ENCODE data around the gene FKBP15.

The FKBP15 gene

DNA sequence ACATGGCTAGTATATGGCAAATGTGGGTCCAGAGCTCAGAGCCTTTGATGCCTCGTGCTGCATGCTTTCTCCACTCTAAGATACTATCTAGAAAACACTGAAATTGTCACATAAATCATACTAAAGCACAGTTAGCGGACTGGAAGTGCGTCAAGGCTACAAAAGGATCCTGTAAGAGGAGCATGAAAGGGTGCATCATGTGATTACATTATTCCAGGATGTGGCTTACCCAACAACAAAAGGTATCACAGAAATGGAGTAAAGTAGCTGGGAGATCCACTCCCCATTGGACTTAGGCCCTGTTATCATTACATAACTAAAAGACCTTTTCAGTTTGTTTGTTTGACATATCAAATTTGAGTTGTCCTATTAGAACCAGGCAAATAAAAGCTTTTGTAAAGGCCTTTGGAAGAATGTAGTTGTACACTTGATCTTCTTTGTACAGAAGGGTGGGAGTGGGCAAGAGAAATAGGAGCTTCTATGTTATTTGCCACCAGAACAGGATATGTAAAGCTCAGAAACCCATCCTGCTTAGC is 7.1 kb upstream of the FKBP15 start:
- no peak for DNase-seq (ENCODE audit: low spot score)

DNA sequence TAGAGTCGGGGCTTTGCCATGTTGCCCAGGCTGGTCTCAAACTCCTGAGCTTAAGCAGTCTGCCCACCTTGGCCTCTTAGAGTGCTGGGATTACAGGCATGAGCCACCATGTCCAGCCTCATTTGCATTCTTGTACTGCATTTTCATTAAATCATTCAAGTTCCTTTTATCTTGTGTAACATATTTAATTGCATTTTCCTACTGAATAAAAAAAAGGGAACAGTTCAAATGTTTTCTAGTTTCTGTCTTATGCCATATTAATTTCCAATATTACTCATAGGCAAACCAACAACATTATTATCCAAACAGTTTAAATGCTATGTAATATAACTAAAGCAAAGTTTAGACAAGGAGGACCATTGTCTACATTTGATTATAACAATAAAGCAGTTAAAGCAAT is 6.4 kb upstream of the FKBP15 start:
- DNase-seq (ENCODE audit: low spot score): no peak

DNA sequence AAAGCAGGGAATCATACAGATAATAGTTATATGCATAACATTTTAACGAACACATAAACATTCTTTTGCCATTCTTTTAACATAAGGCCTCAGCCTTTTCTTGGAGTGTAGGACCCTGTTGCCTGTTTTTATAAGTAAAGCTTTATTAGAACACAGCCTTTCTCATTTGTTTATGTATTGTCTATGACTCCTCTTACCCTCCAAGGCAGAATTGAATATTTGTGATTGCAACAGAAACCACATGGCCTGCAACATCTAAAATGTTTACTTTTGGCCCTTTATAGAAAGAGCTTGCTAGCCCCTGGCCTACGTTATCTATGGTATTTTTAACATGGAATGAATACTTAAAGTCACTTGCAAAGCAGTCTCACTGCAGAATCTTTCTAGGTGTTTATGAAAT is 2.9 kb upstream of the FKBP15 start:
- no peak for DNase-seq (ENCODE audit: low spot score)

DNA sequence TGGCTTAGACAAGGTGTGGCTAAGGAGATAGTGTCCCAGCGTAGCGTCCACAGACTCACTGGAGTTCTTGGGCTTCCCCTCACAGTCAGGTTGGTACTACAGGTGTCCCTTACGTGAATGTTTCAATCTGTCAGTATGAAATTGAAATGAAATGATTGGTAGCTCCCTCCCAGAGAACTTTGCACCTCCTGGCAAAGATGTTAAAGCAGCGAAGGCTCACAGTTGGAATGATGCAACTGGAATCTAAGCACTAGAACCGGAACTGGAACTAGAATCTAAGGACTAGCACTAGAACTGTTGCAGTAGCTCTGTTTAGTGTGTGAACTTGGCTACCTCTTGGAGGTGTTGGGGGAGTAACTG is 1.4 kb upstream of the FKBP15 start:
- DNase-seq (ENCODE audit: low spot score): no peak

DNA sequence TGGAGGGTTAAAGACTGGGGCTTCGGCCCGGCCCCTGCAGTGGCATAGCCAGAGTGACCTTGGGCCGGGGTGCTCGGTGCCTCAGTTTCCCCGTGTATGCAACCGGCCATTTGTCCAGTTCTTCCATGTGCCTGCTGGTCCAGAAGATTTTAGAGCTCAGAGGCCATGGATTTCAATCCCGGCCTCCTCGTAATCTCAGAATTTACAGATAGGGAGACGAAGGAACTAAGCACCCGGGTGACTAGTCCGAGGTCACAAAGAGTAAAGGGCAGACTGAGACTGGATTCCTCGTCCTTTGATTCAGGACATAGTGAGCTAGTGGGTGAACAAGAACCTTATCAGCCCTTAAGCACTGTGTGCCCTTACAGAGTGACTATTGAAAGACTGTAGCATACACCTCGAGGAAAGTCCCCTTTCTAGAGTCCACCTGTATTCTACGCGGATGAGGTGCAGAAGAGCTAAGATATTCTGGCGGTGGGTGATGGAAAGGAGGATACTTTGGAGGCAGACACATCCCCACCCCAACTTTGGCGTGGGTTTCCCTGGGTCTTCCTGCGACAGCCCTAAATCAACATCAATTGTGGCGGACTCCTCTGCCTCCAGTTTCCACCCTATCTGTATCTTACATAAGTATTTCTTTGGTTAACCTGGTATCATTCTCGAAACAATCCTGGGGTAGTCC is 864 bp upstream of the FKBP15 start:
- peak; percentile 25 for DNase-seq (ENCODE audit: low spot score)

DNA sequence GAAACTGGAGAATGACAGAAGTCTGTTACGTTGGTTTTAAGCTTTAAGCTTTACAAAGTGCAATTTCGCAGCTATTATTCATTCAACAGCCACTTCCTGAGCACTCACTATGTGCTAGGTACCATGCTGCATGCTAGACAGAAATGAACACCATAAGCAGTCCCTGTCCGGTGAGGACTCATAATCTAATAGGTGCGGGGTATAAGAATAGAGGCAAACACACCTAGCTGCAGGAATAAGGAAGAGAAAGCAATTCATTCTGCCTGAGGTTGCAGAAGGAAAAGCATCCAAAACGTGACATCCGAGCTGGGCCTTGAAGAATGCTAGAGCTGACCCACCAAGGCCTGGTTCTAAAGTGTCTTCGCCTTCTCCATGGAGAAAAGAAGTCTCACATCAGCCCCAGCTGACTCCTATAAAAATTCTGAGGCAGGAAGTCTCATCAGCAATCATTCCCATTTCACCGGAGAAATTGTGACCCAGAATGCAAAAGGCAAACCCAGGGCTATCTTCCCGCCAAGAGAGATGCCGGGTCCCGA is 542 bp downstream of the FKBP15 start:
- DNase-seq (ENCODE audit: low spot score): no peak

DNA sequence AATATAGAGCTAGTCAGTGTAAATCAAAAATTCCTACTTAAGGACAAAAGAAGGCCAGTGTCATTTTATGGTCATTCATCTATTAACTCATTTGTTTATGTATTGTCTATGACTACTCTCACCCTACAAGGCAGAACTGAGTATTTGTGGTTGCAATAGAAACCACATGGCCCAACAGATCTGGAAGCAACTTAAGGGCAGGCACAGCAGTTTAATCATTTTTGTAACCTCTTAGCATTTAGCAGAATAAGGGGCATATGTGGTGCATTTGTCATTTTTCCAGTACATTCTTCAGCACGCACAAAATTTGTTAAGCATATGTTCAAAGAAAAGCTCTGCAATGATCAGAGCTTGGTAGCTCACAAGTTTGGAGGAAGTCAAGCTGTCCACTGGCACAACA is 1.1 kb downstream of the FKBP15 start:
- DNase-seq (ENCODE audit: low spot score): no peak

DNA sequence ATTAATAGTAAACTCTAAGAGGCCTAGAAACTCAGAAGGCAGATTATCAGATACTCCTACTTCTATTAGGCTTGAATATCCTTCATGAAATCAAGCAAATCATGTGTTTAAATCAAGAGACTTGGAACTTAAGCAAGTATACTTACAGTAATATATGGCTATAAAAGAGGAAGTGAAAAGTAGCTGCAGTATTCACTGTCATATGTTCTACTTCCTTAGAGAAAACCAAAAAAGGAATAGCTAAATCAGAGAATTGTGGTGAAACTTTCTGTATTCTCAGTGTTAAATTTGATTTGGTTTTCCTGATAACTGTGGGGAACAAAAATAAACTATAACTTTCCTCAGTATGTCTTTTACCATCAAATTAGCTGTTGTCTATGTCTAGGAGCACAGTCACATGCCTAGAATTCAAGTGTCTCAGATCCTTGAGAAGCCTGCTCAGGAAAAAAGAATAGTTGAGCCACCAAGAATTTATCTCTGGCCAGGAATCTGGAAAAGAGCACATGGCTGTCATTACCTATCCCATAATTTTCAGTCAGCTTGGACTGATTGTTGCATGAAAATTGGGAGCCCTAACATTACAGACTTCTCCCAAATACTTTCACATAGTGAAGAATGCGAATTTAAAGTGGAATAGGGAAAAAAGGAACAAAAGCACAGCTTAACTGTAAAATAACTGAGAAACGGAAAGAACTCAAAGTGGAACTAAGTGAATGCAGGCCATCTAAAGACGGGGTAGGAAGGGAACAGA is 1.7 kb downstream of the FKBP15 start:
- DNase-seq (ENCODE audit: low spot score): no peak

DNA sequence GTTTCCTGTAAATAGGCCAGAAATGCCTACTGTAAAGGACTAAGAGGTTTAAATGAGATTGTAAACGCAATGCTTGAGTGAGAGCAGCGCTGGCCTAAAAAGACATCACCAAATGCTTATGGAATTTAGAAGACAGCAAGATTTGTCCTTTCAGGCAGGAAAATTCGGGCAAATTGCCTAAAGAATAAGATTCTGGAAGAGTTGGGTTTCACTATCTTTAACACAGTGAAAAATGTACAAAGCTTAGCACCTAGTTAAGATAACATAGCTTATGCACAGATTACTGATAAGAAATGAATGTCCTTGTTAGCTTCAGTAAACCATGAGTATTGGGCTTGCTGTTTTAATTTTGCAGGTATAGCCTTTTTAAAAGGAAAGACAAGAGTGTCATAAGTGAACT is 4.7 kb downstream of the FKBP15 start:
- no peak for DNase-seq (ENCODE audit: low spot score)

DNA sequence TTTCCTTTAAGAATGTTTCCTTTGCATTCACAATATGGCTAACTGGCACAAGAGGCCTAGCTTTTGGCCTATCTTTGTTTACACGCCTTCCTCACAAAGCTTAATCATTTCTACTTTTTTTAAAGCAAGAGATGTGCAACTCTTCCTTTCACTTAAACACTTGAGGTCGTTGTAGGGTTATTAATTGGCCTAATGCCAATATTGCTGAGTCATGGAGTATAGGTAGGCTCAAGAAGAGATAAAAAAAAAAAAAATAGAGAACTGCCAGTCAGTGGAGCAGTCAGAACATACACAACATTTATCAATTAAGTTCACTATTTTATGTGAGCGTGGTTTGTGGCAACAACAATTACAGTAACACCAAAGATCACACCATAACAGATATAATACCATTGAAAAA is 5.9 kb downstream of the FKBP15 start:
- no peak for DNase-seq (ENCODE audit: low spot score)

DNA sequence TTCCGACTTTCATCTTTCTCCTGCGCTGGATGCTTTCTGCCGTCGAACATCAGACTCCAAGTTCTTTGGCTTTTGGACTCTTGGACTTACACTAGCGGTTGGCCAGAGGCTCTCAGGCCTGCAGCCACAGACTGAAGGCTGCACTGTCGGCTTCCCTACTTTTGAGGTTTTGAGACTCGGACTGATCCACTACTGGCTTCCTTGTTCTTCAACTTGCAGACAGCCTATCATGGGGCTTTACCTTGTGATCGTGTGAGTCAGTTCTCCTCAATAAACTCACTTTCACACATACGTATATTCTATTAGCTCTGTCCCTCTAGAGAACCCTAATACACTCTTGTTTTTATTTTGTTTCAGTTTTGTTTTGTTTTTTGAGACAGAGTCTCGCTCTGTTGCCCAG is 10.3 kb downstream of the FKBP15 start:
- no peak for DNase-seq (ENCODE audit: low spot score)

DNA sequence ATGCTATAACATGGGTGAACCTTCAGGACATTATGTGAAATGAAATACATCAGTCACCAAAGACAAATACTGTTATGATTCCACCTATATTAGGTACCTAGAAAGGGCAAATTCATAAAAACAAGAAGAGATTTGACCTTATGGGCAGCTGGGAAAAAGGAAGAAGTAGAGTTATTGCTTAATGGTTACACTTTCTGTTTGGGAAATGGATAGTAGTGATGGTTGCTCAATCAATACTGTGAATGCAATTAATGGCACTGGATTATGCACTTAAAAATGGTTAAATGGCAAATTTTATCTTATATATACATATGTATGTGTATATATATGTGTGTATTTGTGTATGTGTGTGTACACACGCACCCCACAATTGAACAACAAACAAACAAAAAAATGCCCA is 15.2 kb downstream of the FKBP15 start:
- DNase-seq (ENCODE audit: low spot score): no peak

DNA sequence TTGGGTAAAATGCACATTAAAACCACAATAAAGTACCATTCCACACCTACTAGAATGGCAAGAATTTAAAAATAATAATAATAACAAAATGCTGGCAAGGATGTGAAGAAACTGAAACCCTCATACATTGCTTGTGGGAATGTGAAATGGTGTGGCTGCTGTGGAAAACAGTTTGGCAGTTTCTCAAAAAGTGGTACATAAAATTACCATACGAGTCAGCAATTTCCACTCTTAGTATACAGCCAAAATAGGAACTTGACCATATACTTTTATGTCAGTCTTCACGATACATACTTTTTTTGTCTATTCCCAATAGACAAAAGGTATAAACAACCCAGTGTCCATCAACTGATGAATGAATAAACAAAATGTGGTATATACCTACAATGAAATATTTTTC is 15.6 kb downstream of the FKBP15 start:
- no peak for DNase-seq (ENCODE audit: low spot score)

DNA sequence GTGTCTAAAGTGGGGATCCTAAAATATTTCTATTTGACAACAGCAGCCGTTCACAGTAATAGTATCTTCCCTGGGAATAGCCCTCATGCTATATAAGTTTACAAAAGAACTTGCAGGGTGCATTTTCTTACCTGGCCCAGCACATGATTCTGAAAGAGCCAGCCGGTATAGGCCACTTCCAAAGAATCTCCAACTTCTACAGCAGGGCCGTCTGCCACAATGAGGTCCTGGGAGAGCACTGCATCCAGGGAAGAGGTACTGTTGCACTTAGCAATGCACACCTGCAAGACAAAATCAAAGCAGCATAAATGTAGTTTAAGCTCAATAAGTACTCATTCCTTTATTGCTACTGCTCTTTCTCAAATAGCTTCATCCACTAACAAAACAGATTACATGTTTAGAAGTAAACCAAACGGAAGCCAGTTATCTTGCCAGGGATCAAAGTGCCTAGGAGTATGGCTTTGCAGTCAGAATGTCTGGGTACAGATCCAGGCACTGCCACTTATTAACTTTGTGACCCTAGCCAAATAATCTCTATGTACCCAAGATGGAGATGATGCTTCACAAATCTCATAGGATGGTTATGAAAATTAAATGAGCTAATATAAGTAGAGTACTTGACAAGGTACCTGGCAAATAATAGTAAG is 21.3 kb downstream of the FKBP15 start:
- DNase-seq (ENCODE audit: low spot score): no peak

DNA sequence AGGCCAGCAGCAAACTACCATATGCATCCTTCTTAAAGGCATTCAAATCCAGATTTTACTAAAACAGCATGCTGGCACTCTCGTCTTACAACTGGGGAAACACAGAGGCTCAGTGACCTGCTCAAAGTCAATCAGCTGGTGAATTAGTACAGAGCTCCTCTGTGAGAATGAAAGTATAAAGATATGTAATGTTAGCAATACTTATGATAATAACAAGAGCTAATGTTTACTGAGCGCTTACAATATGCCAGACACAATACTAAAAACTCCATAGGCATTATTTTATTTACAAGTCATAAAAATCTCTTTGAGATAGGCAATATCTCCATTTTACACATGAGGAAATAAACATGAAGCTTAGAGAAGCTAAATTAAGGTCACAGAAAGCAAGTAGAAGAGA is 28.6 kb downstream of the FKBP15 start:
- DNase-seq (ENCODE audit: low spot score): no peak

DNA sequence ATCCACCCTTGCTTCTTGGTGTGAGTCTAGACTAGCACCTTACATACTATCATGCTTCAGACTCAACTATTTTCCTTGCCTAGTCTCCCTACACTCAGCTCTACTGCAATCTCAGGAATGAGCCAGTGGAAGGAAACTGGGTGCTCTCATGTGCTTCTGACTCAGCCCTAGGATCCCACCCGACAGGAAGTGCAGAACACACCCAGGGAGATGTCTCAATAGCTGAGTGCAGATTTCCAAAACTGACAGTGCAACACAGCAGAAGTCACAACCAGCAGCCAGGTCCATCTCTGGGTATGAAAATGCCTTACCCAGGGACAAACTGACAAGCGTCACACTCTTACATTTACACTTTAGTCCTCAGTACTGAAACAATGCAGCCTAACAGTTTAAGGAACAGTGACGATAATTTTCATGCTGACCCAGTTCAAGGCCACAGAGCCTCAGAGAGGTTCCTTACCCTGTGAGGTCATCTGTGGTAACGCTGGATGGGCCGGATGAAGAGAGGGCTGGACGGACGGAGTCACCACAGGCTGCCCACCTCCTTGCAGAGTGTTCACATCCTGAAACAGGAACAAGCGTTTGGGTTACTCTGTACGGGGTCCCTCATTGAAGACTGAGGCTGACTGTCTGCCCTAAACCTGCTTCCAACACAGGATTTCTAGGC is 33.0 kb downstream of the FKBP15 start:
- DNase-seq (ENCODE audit: low spot score): no peak

DNA sequence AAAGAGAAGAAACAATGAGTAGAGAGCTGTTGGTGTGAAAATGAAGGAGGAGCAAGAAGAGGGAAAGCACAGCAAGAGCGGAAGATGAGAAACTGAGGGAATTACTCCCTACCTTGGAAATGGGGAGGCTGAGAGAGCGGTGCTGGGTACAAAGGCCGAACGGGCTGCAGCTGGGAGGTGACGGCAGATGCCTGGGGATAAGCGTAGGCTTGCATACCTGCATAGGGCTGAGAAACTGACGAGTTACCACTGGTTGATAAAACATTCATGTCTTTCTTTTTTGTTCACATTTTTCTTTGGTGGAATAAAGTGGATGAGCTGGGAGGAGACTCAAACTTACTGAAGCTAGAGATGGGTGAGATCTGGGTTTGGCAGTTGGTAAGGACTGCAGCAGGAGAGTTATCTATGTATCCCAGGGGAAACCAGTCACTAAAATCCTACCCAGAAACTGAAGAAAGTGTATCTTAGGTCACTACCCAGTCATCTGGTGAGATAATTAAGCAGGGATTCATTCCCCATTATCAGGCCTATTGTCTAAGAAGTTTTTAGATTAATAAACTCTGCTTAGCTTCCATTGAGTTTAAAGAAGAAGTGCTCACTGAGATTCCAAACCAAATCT is 34.8 kb downstream of the FKBP15 start:
- no peak for DNase-seq (ENCODE audit: low spot score)

DNA sequence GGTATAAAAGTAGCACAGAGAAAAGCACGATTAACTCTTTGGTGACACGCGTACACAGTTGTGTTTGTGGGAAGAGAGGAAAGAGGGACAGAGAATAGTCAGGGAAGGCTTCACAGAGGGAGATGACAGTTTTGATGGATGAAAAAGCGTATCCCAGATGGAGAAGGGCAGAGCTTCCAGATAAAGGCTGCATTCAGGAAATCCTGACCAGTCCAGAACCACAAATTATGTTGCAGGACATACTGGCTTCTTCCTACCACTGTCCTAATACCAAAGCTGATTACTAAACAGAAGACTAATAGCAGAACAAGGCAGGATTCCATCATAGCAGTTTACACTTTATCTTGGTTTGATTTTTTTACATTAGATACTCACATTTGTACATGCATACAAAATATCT is 35.8 kb downstream of the FKBP15 start:
- DNase-seq (ENCODE audit: low spot score): no peak

DNA sequence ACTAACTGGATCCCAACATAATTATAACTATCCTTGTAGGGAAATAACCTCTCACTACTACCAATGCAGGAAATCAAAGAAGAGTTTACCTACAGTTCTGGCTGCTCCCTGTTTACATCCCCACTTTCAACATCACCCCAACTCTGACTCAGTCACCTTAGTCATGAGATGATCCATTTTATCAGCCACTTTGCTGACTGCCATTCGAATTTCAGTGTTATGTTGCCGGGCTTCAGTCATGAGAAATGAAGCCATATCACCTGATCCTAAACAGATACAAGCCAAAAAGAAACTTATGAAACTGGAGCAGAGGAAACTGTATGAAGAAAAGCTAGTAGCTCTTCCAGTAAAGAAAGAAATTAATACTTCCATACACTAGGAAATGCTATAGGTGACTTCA is 36.5 kb downstream of the FKBP15 start:
- DNase-seq (ENCODE audit: low spot score): no peak

DNA sequence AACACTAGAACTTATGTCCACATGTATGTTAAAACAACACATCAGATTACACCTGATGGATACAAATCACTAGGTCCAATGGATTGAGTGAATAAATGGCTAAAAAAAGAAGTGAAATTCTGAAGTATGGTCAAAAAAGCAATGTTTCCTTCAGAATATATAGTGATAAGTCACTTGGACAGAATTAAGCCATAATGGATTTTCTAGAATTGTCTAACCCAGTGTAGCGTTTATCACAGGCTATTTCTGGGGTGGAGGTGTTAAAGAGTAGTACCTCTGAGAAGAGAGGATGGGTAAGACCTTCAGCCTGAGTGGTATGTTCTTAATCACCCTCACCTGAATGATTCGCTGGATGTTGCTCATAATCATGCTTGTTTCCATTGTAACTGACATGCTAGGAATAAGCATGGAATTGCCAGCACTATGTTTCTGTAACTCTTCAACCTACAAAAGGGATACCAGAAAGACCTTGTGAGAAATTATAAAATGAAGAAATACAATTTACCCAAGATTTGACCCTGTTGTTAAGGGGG is 37.1 kb downstream of the FKBP15 start:
- DNase-seq (ENCODE audit: low spot score): no peak

DNA sequence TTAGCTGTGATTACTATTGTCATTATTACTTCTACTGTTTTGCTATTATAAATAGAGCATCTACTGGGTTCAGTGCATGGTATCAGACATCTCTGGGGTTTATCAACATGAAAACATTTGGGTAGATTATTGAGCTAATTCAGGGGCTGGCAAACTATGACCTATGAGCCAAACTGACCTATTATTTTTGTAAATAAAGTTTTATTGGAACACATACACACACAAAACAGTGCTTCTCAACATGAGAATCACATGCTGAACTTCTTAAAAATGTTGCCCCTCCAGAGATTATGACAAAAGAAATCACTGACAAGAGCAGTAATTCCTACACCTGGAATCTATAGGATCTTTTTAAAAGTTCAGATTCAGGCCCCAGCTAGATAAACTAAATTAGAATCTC is 39.9 kb downstream of the FKBP15 start:
- DNase-seq (ENCODE audit: low spot score): no peak

DNA sequence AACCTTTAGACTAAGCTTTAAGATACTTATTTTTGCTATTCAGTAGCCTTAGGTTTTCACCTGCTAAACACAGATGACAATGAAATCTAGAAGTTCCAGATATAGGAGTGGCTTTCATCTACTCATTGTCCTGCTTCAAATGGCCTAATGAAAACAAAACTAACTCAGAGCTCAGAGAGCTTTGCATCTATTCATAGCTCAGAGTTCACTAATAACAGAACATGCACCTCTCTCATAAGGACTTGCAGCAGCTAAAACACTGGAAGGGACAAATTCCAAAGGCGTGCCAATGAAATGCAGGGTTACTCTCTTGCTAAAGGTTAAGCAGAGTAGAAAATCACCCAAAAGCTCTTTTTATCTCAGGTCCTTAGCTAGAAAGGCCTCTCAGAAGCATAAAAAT is 41.2 kb downstream of the FKBP15 start:
- no peak for DNase-seq (ENCODE audit: low spot score)

All from cerebellar cortex (tissue), 1 donor.